Measurements from ENCODE around the gene ANXA2.
"Not testable (repeated sequence)": the region's sequence is repeated elsewhere in the genome, so short reads cannot be mapped to it uniquely, and the experiment has no call there.

Gene ANXA2

DNA sequence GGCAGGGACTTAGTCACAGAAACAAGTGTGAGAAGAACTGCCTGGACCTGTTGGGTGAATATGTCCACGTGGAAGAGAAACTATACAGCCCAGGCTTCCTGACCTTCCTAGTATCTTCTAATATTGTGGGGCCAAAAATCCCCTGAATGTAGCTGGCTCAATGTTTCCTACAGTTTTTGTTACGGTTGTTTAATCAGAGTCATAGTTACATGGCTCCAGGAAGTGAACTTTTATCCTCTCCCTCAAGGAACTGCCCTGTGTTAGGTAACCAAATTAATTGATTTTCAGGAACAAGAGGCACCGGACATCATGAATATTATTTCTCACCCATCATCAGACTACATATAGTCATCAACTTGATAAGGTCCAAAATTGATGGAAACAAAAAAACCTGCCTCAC is 59.0 kb downstream of the ANXA2 start:
- no peaks in the 10 kb centered on the region for H3K9me2 ChIP-seq (ENCODE audit: low read depth, low read length)
- H3F3A ChIP-seq (ENCODE audit: insufficient read depth, low read length), result no peaks in the 10 kb centered on the region
- no peaks in the 10 kb centered on the region for H3K27me3 ChIP-seq (ENCODE audit: insufficient read depth, low read length)
- H2AFZ ChIP-seq (ENCODE audit: low read length), result no peak overlapping the region
- no peaks in the 10 kb centered on the region for H4K20me1 ChIP-seq (ENCODE audit: insufficient read depth, low read length)
- no peak overlapping the region for H3K9ac ChIP-seq (ENCODE audit: low read length)
- TF ChIP-seq, protein P1, sequence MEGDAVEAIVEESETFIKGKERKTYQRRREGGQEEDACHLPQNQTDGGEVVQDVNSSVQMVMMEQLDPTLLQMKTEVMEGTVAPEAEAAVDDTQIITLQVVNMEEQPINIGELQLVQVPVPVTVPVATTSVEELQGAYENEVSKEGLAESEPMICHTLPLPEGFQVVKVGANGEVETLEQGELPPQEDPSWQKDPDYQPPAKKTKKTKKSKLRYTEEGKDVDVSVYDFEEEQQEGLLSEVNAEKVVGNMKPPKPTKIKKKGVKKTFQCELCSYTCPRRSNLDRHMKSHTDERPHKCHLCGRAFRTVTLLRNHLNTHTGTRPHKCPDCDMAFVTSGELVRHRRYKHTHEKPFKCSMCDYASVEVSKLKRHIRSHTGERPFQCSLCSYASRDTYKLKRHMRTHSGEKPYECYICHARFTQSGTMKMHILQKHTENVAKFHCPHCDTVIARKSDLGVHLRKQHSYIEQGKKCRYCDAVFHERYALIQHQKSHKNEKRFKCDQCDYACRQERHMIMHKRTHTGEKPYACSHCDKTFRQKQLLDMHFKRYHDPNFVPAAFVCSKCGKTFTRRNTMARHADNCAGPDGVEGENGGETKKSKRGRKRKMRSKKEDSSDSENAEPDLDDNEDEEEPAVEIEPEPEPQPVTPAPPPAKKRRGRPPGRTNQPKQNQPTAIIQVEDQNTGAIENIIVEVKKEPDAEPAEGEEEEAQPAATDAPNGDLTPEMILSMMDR (IDR thresholded peaks at IDR 0.05; ENCODE audit: low read length), result no peak
- no peak for TF ChIP-seq EZH2 (IDR thresholded peaks at IDR 0.05; ENCODE audit: borderline replicate concordance, low read length)
- H3K9me3 ChIP-seq (ENCODE audit: low read length), result no peaks in the 10 kb centered on the region
- no peaks in the 10 kb centered on the region for H3K36me3 ChIP-seq (ENCODE audit: insufficient read depth, low read length)
- H3K79me2 ChIP-seq (ENCODE audit: insufficient read depth, low read length), result no peaks in the 10 kb centered on the region
- H3K4me2 ChIP-seq (ENCODE audit: low read length), result no peak overlapping the region
- no peak overlapping the region for H3K4me3 ChIP-seq (ENCODE audit: low read depth, low read length, poor library complexity, severe bottlenecking)
- no peak overlapping the region for H3K27ac ChIP-seq (ENCODE audit: low read depth, low read length, poor library complexity, severe bottlenecking)
- H3K4me1 ChIP-seq (ENCODE audit: insufficient read depth, low read length, severe bottlenecking), result no peaks in the 10 kb centered on the region

DNA sequence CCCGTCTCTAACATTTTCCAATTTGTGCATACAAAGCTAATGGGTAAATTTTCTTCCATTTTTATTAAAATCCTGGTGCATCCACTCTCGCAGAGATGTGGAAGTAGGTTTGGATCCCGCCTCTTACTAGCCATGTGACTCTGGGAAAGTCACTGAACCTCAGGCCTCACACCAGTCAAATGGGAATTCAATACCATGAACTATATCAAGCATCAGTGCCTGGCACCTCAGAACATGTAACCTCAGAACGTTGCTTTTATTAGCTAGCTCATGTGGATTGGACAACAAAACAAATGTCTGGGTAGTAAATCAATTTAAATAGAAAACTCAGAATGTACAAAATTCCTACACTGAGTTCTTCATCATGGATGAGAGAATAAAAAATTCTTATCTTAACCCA is 60.7 kb downstream of the ANXA2 start:
- Histone ChIP-seq H3K4me3 (ENCODE audit: low read depth, low read length, poor library complexity, severe bottlenecking) (no peak overlapping the region), H3K4me1 (ENCODE audit: insufficient read depth, low read length, severe bottlenecking) (no peaks in the 10 kb centered on the region), H3K9me2 (ENCODE audit: low read depth, low read length) (no peaks in the 10 kb centered on the region), H3K4me2 (ENCODE audit: low read length) (no peak overlapping the region), H2AFZ (ENCODE audit: low read length) (no peak overlapping the region), H3F3A (ENCODE audit: insufficient read depth, low read length) (no peaks in the 10 kb centered on the region), H4K20me1 (ENCODE audit: insufficient read depth, low read length) (no peaks in the 10 kb centered on the region), H3K27me3 (ENCODE audit: insufficient read depth, low read length) (no peaks in the 10 kb centered on the region), H3K27ac (ENCODE audit: low read depth, low read length, poor library complexity, severe bottlenecking) (no peak overlapping the region), H3K79me2 (ENCODE audit: insufficient read depth, low read length) (no peaks in the 10 kb centered on the region), H3K9ac (ENCODE audit: low read length) (no peak overlapping the region), H3K9me3 (ENCODE audit: low read length) (no peaks in the 10 kb centered on the region), H3K36me3 (ENCODE audit: insufficient read depth, low read length) (no peaks in the 10 kb centered on the region)
- TF ChIP-seq EZH2 (IDR thresholded peaks at IDR 0.05; ENCODE audit: borderline replicate concordance, low read length), result no peak
- TF ChIP-seq, protein P1 (IDR thresholded peaks at IDR 0.05; ENCODE audit: low read length), result no peak

DNA sequence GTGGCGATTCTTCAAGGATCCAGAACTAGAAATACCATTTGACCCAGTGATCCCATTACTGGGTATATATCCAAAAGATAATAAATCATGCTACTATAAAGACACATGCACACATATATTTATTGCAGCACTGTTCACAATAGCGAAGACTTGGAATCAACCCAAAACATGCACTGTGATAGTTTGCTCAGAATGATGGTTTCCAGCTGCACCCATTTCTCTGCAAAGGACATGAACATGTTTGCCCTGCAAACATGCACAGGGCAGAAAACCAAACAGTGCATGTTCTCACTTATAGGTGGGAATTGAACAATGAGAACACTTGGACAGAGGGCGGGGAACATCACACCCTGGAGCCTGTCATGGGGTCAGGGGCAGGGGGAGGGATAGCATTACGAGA is 62.5 kb downstream of the ANXA2 start:
- H3K9ac ChIP-seq (ENCODE audit: low read length); H3K4me3 ChIP-seq (ENCODE audit: low read depth, low read length, poor library complexity, severe bottlenecking); H4K20me1 ChIP-seq (ENCODE audit: insufficient read depth, low read length); H3K79me2 ChIP-seq (ENCODE audit: insufficient read depth, low read length); H3K36me3 ChIP-seq (ENCODE audit: insufficient read depth, low read length); H3F3A ChIP-seq (ENCODE audit: insufficient read depth, low read length); H3K4me1 ChIP-seq (ENCODE audit: insufficient read depth, low read length, severe bottlenecking); H3K27me3 ChIP-seq (ENCODE audit: insufficient read depth, low read length); H3K9me3 ChIP-seq (ENCODE audit: low read length); H3K4me2 ChIP-seq (ENCODE audit: low read length); H3K9me2 ChIP-seq (ENCODE audit: low read depth, low read length); H3K27ac ChIP-seq (ENCODE audit: low read depth, low read length, poor library complexity, severe bottlenecking); H2AFZ ChIP-seq (ENCODE audit: low read length): not testable (repeated sequence)

- Histone ChIP-seq H3K79me2 (ENCODE audit: insufficient read depth, low read length) (no peaks in the 10 kb centered on the region), H3K9ac (ENCODE audit: low read length) (no peak overlapping the region), H3K9me2 (ENCODE audit: low read depth, low read length) (no peaks in the 10 kb centered on the region), H3K27ac (ENCODE audit: low read depth, low read length, poor library complexity, severe bottlenecking) (no peak overlapping the region), H3K36me3 (ENCODE audit: insufficient read depth, low read length) (no peaks in the 10 kb centered on the region), H3K9me3 (ENCODE audit: low read length) (no peaks in the 10 kb centered on the region), H4K20me1 (ENCODE audit: insufficient read depth, low read length) (no peaks in the 10 kb centered on the region), H2AFZ (ENCODE audit: low read length) (no peak overlapping the region), H3K4me2 (ENCODE audit: low read length) (no peak overlapping the region), H3K27me3 (ENCODE audit: insufficient read depth, low read length) (no peaks in the 10 kb centered on the region), H3F3A (ENCODE audit: insufficient read depth, low read length) (no peaks in the 10 kb centered on the region), H3K4me3 (ENCODE audit: low read depth, low read length, poor library complexity, severe bottlenecking) (no peak overlapping the region), H3K4me1 (ENCODE audit: insufficient read depth, low read length, severe bottlenecking) (no peaks in the 10 kb centered on the region)
- no peak for TF ChIP-seq EZH2 (IDR thresholded peaks at IDR 0.05; ENCODE audit: borderline replicate concordance, low read length)
- TF ChIP-seq, protein P1 (IDR thresholded peaks at IDR 0.05; ENCODE audit: low read length), result peak; percentile 69
Measured at GRCh38 chr15:60328852-60329443, 68.8 kb downstream of the ANXA2 start.

Data from OCI-LY1 (cell line).